Activated CD4-positive, alpha-beta T cell treated with anti-CD3 and anti-CD28 coated beads, Interleukin-2, amount 10 ng/mL, durations not matched to agents 7 days and 5 days (primary cell): ENCODE measurements around the gene KCNB1. TPM values are rescaled to one million over a fixed set of nuclear protein-coding genes. Genes with fewer than 3 reads are reported as not detected.
"Not testable (repeated sequence)": the region's sequence is repeated elsewhere in the genome, so short reads cannot be mapped to it uniquely, and the experiment has no call there.

Experiments used
- CTCF ChIA-PET: fragments of 350-600 bp; sonication (Branson Sonifier 250); formaldehyde crosslinking; loops from one replicate; lab custom pipeline; 2021; ENCODE audit warnings: antibody characterized with exemption; lab: Charles Lee
- POLR2A ChIA-PET: fragments of 350-600 bp; sonication (Branson Sonifier 250); formaldehyde crosslinking; loops from one replicate; lab custom pipeline; 2021; ENCODE audit warnings: antibody characterized with exemption; lab: Charles Lee
- DNase-seq: peaks from one replicate; pipeline ENCODE4 v3.0.0-alpha.2; 2020
- H3K27ac Mint-ChIP-seq: one replicate; pipeline ENCODE4 v1.8.0; 2021; ENCODE audit warnings: mild to moderate bottlenecking, moderate library complexity, mixed read lengths
- H3K27me3 Mint-ChIP-seq: one replicate; pipeline ENCODE4 v1.8.0; 2021; ENCODE audit warnings: mixed read lengths
- H3K36me3 Mint-ChIP-seq: one replicate; pipeline ENCODE4 v1.8.0; 2021; ENCODE audit warnings: low read depth, mixed read lengths
- H3K4me1 Mint-ChIP-seq: one replicate; pipeline ENCODE4 v1.8.0; 2021; ENCODE audit warnings: mixed read lengths
- H3K4me3 Mint-ChIP-seq: one replicate; pipeline ENCODE4 v1.8.0; 2021; ENCODE audit warnings: mild to moderate bottlenecking, moderate library complexity, mixed read lengths
- H3K9me3 Mint-ChIP-seq: one replicate; pipeline ENCODE4 v1.8.0; 2021; ENCODE audit warnings: mixed read lengths
- total RNA-seq, 2 experiments: library from RNA; stranded (reverse); gene quantifications; one replicate each; pipeline ENCODE4 v1.2.3, GENCODE V29; 2021

KCNB1 gene
- total RNA-seq, 2 experiments from 2014 or later = 0.07 TPM; not detected in 1

DNA sequence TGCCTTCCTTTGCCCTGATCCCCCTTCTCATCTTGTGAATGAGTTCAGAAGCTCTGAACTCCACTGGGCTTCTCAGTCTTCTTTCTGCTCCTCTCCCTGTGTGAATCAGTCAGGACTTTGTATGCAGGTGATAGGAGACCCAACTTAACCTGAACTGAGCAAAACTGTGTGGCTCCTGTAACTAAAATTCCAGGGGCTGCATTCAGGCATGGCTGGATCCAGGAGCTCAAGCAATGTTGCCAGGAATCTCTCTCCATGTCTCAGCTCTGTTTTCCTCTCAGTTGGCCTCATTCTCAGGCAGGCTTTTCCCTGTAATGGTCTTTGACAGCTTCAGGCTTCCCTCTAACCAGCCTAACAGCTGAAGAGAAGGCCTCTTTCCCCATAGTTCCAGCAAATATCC, 153.7 kb downstream of the KCNB1 start:
- ChIA-PET CTCF (interaction anchor here (1.6 kb wide), 1 partner anchor 23 kb away, joined by 3 read pairs; no protein-coding TSS in a partner anchor), POLR2A (no interaction called here)
- no peaks in the 10 kb centered on the region for H3K9me3 Mint-ChIP-seq
- H3K4me1 Mint-ChIP-seq = peaks cover 13% of the 10 kb centered on the region
- peaks cover 41% of the 10 kb centered on the region for H3K27me3 Mint-ChIP-seq
- no peak overlapping the region for H3K27ac Mint-ChIP-seq
- H3K36me3 Mint-ChIP-seq = no peaks in the 10 kb centered on the region
- H3K4me3 Mint-ChIP-seq = no peak overlapping the region
- DNase-seq = no peak

DNA sequence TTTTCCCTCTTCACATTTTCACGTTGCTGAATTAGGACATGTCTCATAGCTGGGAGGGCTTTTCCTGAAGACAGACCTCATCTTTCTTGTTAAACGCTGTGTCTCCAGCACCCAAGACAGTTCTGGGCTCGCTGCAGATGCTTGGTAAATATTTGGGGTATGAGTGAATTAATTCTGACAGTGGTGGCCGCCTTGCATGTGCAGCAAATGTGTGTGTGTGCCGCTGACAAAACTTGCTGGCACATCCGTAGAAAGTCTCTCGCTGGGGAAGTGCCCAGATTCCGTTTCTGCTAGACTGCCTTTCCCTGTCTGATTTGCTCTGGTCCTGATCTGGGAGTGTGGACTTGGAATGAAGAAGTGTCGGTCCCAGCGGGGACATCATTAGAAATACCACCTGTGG, 156.4 kb downstream of the KCNB1 start:
- CTCF ChIA-PET = no interaction called here
- DNase-seq = no peak
- no peaks in the 10 kb centered on the region for H3K36me3 Mint-ChIP-seq
- H3K4me1 Mint-ChIP-seq = peaks cover 23% of the 10 kb centered on the region
- H3K4me3 Mint-ChIP-seq = no peak overlapping the region
- no peak overlapping the region for H3K27ac Mint-ChIP-seq
- H3K27me3 Mint-ChIP-seq = peaks cover 41% of the 10 kb centered on the region
- no peaks in the 10 kb centered on the region for H3K9me3 Mint-ChIP-seq
- POLR2A ChIA-PET = no interaction called here

DNA sequence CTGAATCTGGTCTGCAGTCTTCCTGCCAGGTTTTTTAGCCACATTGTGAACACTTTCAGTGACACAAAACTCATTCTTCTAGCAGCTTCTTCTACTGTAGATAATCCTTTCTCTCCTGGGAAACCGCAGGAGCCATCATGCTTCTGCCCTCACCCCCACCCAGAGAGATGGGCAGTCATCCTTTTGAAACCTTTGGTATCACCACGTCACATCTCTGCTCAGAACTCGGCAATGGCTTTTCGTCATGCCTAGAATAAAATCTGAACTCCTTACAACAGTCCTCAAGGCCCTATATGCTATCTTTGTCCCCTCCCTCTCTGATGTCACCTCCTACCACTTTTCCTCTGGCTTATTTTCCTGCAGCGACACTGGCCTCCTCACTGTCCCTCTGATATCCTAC, 158.2 kb downstream of the KCNB1 start:
- Mint-ChIP-seq H3K4me3 (no peak overlapping the region), H3K27ac (peak overlapping the region; percentile 77), H3K9me3 (no peaks in the 10 kb centered on the region), H3K4me1 (peaks cover 26% of the 10 kb centered on the region), H3K27me3 (peaks cover 45% of the 10 kb centered on the region), H3K36me3 (no peaks in the 10 kb centered on the region)
- CTCF ChIA-PET = interaction anchor here (0.8 kb wide), 1 partner anchor 217 kb away, joined by 3 read pairs; no protein-coding TSS in a partner anchor
- no peak for DNase-seq
- POLR2A ChIA-PET = no interaction called here

DNA sequence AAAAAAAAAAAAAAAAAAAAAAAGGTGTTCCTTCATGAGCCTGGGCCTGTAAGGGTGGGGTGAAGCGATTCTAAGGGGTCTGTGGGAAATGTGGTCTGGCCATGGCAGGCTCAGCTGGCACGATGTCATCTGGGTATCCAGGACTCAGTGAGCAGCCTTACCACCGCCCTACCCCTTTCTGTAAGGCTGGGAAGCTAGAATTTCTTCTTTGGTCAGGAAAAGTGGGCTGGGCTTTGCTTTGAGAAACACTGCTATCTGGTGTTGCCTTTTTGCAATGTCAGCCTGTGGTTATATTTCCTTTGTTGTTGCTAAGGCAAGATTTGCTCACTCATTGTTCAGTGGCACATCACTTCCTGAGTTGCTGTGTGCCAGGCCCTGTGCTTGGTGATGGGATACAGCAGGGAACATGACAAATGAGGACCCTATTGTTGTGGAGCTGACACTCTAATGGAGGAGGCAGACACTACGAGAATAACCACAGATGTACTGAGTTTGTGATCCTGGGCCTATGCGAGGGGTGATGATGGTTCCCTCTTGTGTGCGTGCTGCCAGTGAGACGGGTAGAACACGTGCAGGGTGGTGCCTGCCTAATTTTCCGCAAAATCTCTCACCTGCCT, 158.7 kb downstream of the KCNB1 start:
- DNase-seq = peak; percentile 61

DNA sequence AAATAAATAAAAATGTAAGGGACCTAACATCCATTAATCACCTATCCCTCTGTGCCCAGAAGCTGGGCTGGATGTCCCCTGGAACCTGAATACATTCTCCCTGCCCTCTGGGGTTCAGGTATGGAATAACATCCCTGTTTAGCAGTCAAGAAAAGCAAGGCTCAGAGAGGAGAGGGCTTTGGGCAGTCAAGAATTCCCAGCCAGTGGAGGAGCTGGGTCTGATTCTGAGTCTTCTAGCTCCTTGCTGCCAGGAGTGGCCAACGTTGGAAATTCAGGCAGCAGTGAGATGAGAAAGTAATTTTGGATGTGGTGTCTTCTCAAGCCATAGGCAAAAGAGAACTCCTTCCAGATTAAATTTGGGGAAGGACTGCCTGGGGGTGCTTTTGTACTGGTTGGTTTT, 162.0 kb downstream of the KCNB1 start:
- DNase-seq = no peak
- ChIA-PET POLR2A (no interaction called here), CTCF (interaction anchor here (0.7 to 2.1 kb wide), 3 partner anchors 10 to 221 kb away, joined by 3 to 8 read pairs (median 4); no protein-coding TSS in a partner anchor)
- no peak overlapping the region for H3K4me3 Mint-ChIP-seq
- peaks cover 62% of the 10 kb centered on the region for H3K27me3 Mint-ChIP-seq
- H3K36me3 Mint-ChIP-seq = peaks cover 4% of the 10 kb centered on the region
- H3K9me3 Mint-ChIP-seq = no peaks in the 10 kb centered on the region
- peaks cover 36% of the 10 kb centered on the region for H3K4me1 Mint-ChIP-seq
- H3K27ac Mint-ChIP-seq = no peak overlapping the region

More for the DNA sequence above, 158.7 kb downstream of the KCNB1 start:
- Mint-ChIP-seq H3K36me3 (peaks cover 2% of the 10 kb centered on the region), H3K9me3 (no peaks in the 10 kb centered on the region), H3K27me3 (peaks cover 45% of the 10 kb centered on the region), H3K4me3 (no peak overlapping the region), H3K27ac (peak overlapping the region; percentile 77), H3K4me1 (peaks cover 31% of the 10 kb centered on the region)
- ChIA-PET CTCF (interaction anchor here (0.6 to 0.8 kb wide), 3 partner anchors 44 to 238 kb away, joined by 3 read pairs; no protein-coding TSS in a partner anchor), POLR2A (no interaction called here)

DNA sequence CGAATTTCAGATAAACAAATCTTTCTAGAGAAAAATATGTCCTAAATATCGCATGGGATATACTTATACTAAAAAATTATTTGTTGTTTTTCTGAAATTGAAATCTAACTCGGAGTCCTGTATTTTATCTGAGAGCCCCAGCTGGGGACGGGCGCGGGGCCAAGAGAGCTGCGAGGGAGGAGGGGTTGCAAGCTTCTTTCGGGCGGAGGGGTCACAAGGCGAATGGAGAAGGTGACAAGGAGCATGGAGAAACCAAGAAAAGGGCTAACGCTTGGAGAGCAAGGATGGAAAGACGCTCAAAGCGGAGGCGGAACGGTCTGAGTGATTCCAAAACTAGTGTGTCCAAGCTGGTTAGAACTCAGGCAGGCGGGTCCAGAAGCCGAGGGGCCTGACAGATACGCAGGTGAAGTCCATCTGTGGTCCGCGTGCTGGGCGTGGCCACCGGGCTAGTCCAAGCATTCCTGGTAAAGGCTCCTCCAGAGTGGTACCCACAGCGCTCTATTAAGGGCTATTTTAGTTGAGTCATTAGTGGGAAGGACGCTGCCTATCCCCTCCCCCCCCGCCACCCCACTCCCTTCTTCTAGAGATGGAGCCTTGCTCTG, 163.2 kb downstream of the KCNB1 start:
- H3K27me3 Mint-ChIP-seq = peaks cover 68% of the 10 kb centered on the region
- H3K9me3 Mint-ChIP-seq = no peaks in the 10 kb centered on the region

DNA sequence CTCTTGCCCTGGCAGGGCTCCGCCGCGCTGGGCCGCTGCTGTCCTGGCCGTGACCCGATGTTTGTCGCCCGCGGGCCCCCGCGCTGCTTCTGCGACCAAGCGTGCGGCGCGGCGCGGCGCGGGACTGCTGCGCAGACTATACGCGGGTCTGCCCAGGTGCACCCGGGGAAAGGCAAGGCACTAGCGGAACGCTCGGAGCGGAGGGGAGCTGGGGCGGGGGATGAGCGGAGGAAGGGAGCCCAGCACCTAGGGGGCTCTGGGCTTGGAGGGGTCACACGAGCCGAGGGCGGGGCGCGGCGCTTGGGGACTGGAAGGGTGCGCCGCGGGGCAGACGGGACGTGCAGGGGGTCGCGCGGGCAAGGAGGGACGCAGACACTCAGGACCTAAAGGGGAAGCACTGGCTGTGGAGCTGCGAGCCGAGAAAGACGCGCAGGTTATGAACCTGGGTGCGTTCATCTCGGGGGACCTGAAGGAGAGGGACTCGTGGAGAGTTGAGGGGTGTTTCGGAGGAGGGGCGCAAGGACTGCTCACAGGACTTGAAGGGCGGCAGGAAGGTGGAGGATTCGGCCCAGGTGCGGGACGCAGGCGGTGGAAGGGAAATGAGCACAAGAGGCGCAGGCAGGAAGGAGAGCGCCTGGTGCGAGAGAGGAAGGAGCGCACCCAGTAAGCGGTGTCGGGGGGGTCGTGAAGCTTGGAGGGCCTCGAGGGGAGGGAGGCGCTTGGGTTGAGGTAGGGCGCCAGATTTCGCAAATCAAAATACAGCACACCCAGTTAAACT, 163.8 kb downstream of the KCNB1 start:
- Mint-ChIP-seq H3K9me3 (no peaks in the 10 kb centered on the region), H3K27me3 (peaks cover 69% of the 10 kb centered on the region), H3K27ac (no peak overlapping the region), H3K4me1 (peaks cover 24% of the 10 kb centered on the region), H3K36me3 (peaks cover 4% of the 10 kb centered on the region), H3K4me3 (peak overlapping the region; percentile 65)
- DNase-seq = peak; percentile 21
- ChIA-PET POLR2A (no interaction called here), CTCF (interaction anchor here (0.5 to 2.1 kb wide), 8 partner anchors 16 to 622 kb away, joined by 3 to 4 read pairs (median 3); no protein-coding TSS in a partner anchor)

More for the DNA sequence above, 163.2 kb downstream of the KCNB1 start:
- no peak for DNase-seq
- Mint-ChIP-seq H3K4me1 (peaks cover 31% of the 10 kb centered on the region), H3K4me3 (peak overlapping the region; percentile 65), H3K27ac (no peak overlapping the region), H3K36me3 (peaks cover 4% of the 10 kb centered on the region)
- CTCF ChIA-PET = interaction anchor here (0.5 to 2.1 kb wide), 4 partner anchors 9 to 479 kb away, joined by 3 to 8 read pairs (median 4); no protein-coding TSS in a partner anchor
- POLR2A ChIA-PET = no interaction called here

DNA sequence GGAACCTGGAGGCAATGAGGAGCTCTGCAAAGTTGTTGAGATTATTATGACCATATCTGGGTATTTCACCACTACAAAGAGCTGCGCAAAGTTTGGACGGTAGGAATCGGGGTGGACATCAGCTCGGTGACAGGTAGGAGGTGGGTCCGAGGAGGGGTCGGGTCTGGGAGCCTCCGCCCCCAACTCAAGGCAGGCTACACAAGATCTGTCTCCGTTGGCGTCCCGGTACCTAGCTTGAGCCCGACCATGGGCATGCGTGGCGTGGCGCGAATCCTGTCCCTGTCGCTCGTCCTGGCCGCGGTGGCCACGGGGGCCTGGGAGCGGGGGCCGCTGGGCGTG, 164.4 kb downstream of the KCNB1 start:
- ChIA-PET CTCF (interaction anchor here (0.6 to 1.3 kb wide), 4 partner anchors 15 to 622 kb away, joined by 3 to 4 read pairs (median 3); no protein-coding TSS in a partner anchor), POLR2A (no interaction called here)
- H3K4me1 Mint-ChIP-seq = peaks cover 18% of the 10 kb centered on the region
- no peak overlapping the region for H3K27ac Mint-ChIP-seq
- H3K9me3 Mint-ChIP-seq = no peaks in the 10 kb centered on the region
- DNase-seq = no peak
- H3K36me3 Mint-ChIP-seq = peaks cover 4% of the 10 kb centered on the region
- H3K27me3 Mint-ChIP-seq = peaks cover 69% of the 10 kb centered on the region
- no peak overlapping the region for H3K4me3 Mint-ChIP-seq

DNA sequence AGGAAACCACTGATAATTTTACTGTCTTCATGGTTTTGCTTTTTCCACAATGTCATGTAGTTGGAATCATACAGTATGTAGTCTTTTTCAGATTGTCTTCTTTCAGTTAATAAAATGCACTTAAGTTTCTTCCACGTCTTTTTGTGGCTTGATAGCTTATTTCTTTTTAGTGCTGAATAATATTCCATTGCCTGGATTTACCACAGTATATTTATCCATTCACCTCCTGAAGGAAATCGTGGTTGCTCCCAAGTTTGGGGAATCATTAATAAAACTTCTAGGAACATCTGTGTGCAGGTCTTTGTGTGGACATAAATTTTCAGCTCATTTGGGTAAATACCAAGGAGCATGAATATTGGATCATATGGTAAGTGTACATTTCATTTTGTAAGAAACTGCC, 165.8 kb downstream of the KCNB1 start:
- CTCF ChIA-PET = no interaction called here
- H3K27me3 Mint-ChIP-seq = peaks cover 67% of the 10 kb centered on the region
- no peak for DNase-seq

DNA sequence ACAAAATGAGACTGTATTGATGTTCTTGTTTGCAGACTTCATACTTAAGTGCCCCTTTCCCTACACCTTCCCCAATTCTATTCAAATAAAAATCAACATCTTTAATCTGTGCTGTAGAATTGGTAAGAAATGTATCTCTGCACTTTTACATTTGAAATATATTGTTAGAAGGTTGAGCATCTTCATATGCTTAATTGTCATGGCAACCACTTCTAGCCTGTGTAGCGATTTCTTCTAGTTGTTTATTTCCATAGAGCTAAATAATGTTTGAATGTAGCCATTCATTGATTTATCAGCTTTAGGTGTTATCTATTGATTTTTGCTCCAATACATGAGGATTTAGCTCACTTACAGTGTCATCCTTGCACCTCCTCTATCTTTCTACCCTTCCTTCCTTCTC, 166.9 kb downstream of the KCNB1 start:
- CTCF ChIA-PET = interaction anchor here (0.6 kb wide), 1 partner anchor 12 kb away, joined by 3 read pairs; no protein-coding TSS in a partner anchor
- Mint-ChIP-seq H3K27ac (no peak overlapping the region), H3K27me3 (peaks cover 61% of the 10 kb centered on the region), H3K4me3 (no peak overlapping the region), H3K9me3 (peaks cover 6% of the 10 kb centered on the region), H3K36me3 (peaks cover 6% of the 10 kb centered on the region), H3K4me1 (peaks cover 14% of the 10 kb centered on the region)
- POLR2A ChIA-PET = no interaction called here
- no peak for DNase-seq

More for the DNA sequence above, 165.8 kb downstream of the KCNB1 start:
- POLR2A ChIA-PET = no interaction called here
- no peak overlapping the region for H3K27ac Mint-ChIP-seq
- H3K4me1 Mint-ChIP-seq = peaks cover 14% of the 10 kb centered on the region
- H3K9me3 Mint-ChIP-seq = no peaks in the 10 kb centered on the region
- no peak overlapping the region for H3K4me3 Mint-ChIP-seq
- peaks cover 5% of the 10 kb centered on the region for H3K36me3 Mint-ChIP-seq

DNA sequence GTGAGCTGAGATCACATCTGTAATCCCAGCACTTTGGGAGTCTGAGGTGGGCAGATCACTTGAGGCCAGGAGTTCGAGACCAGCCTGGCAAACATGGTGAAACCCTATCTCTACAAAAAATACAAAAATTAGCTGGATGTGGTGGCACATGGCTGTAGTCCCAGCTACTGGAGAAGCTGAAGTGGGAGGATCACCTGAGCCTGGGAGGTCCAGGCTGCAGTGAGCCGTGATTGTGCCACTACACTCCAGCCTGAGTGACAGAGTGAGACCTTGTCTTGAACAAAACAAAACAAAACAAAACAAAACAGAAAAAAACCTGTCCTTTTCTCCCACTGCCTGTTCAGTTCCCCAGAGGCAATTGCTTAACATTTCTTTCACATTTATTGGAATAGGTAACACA, 168.4 kb downstream of the KCNB1 start:
- H3K27me3 Mint-ChIP-seq = peaks cover 55% of the 10 kb centered on the region
- H3K4me1 Mint-ChIP-seq, H3K36me3 Mint-ChIP-seq, H3K4me3 Mint-ChIP-seq, H3K9me3 Mint-ChIP-seq, H3K27ac Mint-ChIP-seq, DNase-seq, POLR2A ChIA-PET: not testable (repeated sequence)
- CTCF ChIA-PET = interaction anchor here (0.8 to 1.9 kb wide), 3 partner anchors 11 to 316 kb away, joined by 3 to 5 read pairs (median 3); no protein-coding TSS in a partner anchor
